ENCODE results near the gene MSI2.

GRCh38 chr17:57327176-57327970 lies 71.0 kb downstream of the MSI2 start:
- TF ChIP-seq TARDBP (IDR thresholded peaks at IDR 0.05), result no peak
- TF ChIP-seq SP1 (IDR thresholded peaks at IDR 0.05), result no peak
- TF ChIP-seq ELF4 (IDR thresholded peaks at IDR 0.05), result no peak
- TF ChIP-seq FOXK2 (IDR thresholded peaks at IDR 0.05), result no peak
- TF ChIP-seq FOXM1 (IDR thresholded peaks at IDR 0.05; ENCODE audit: borderline replicate concordance), result no peak
- TF ChIP-seq SUZ12 (IDR thresholded peaks at IDR 0.05), result no peak
- no peak for TF ChIP-seq HDGF (IDR thresholded peaks at IDR 0.05; ENCODE audit: borderline replicate concordance)
- TF ChIP-seq L3MBTL2 (conservative IDR thresholded peaks at IDR 0.05), result no peak
- no peak for TF ChIP-seq CTBP1 (IDR thresholded peaks at IDR 0.05; ENCODE audit: borderline replicate concordance)
- no peak for TF ChIP-seq BHLHE40 (IDR thresholded peaks at IDR 0.05; ENCODE audit: borderline replicate concordance)
- no peak for TF ChIP-seq FOXA1 (IDR thresholded peaks at IDR 0.05)

Data from HEK293T (cell line).